Measurements from ENCODE around the gene HMG20A. TPM values are rescaled to one million over a fixed set of nuclear protein-coding genes. Genes with fewer than 3 reads are reported as not detected.

The HMG20A gene
- polyA plus RNA-seq, 2 donors = 6.5 to 7.0 TPM

GRCh38 chr15:77468896-77469295 lies 48.2 kb downstream of the HMG20A start:
- Histone ChIP-seq H3K27me3 (ENCODE audit: control insufficient read depth in 1 of 2, insufficient read depth in 2 of 2, low read length in 2 of 2) (no peaks in the 10 kb centered on the region), H3K27ac (ENCODE audit: low read depth in 2 of 2, low read length in 1 of 2) (no peak overlapping the region), H3K9me3 (ENCODE audit: control insufficient read depth in 2 of 2, insufficient read depth in 1 of 2, low read depth in 1 of 2, low read length in 1 of 2) (no peaks in the 10 kb centered on the region), H3K4me1 (ENCODE audit: control insufficient read depth in 2 of 2, insufficient read depth in 2 of 2, low read length in 1 of 2) (no peaks in the 10 kb centered on the region), H3K4me3 (ENCODE audit: low read depth in 1 of 2, low read length in 2 of 2) (no peak overlapping the region), H3K36me3 (ENCODE audit: control insufficient read depth in 2 of 2, insufficient read depth in 2 of 2, low read length in 1 of 2) (peaks cover 3 to 7% of the 10 kb centered on the region in 2 donors)
- WGBS, 2 donors = 83 to 88% methylated on average over 3 of the region's 3 CpGs

GRCh38 chr15:77470235-77470634 lies 49.5 kb downstream of the HMG20A start:
- Histone ChIP-seq H3K27me3 (ENCODE audit: control insufficient read depth in 1 of 2, insufficient read depth in 2 of 2, low read length in 2 of 2) (no peaks in the 10 kb centered on the region), H3K4me3 (ENCODE audit: low read depth in 1 of 2, low read length in 2 of 2) (no peak overlapping the region), H3K4me1 (ENCODE audit: control insufficient read depth in 2 of 2, insufficient read depth in 2 of 2, low read length in 1 of 2) (no peaks in the 10 kb centered on the region), H3K36me3 (ENCODE audit: control insufficient read depth in 2 of 2, insufficient read depth in 2 of 2, low read length in 1 of 2) (peaks cover 3 to 4% of the 10 kb centered on the region in 2 donors), H3K9me3 (ENCODE audit: control insufficient read depth in 2 of 2, insufficient read depth in 1 of 2, low read depth in 1 of 2, low read length in 1 of 2) (no peaks in the 10 kb centered on the region), H3K27ac (ENCODE audit: low read depth in 2 of 2, low read length in 1 of 2) (no peak overlapping the region)

- Histone ChIP-seq H3K27me3 (ENCODE audit: control insufficient read depth in 1 of 2, insufficient read depth in 2 of 2, low read length in 2 of 2) (no peaks in the 10 kb centered on the region), H3K4me3 (ENCODE audit: low read depth in 1 of 2, low read length in 2 of 2) (no peak overlapping the region), H3K36me3 (ENCODE audit: control insufficient read depth in 2 of 2, insufficient read depth in 2 of 2, low read length in 1 of 2) (peaks cover 0 to 6% of the 10 kb centered on the region in 2 donors), H3K4me1 (ENCODE audit: control insufficient read depth in 2 of 2, insufficient read depth in 2 of 2, low read length in 1 of 2) (no peaks in the 10 kb centered on the region), H3K9me3 (ENCODE audit: control insufficient read depth in 2 of 2, insufficient read depth in 1 of 2, low read depth in 1 of 2, low read length in 1 of 2) (no peaks in the 10 kb centered on the region), H3K27ac (ENCODE audit: low read depth in 2 of 2, low read length in 1 of 2) (no peak overlapping the region)
These were observed 52.6 kb downstream of the HMG20A start for GRCh38 chr15:77473328-77473727.

- Histone ChIP-seq H3K4me1 (ENCODE audit: control insufficient read depth in 2 of 2, insufficient read depth in 2 of 2, low read length in 1 of 2) (no peaks in the 10 kb centered on the region), H3K9me3 (ENCODE audit: control insufficient read depth in 2 of 2, insufficient read depth in 1 of 2, low read depth in 1 of 2, low read length in 1 of 2) (no peaks in the 10 kb centered on the region), H3K27ac (ENCODE audit: low read depth in 2 of 2, low read length in 1 of 2) (no peak overlapping the region), H3K27me3 (ENCODE audit: control insufficient read depth in 1 of 2, insufficient read depth in 2 of 2, low read length in 2 of 2) (no peaks in the 10 kb centered on the region), H3K36me3 (ENCODE audit: control insufficient read depth in 2 of 2, insufficient read depth in 2 of 2, low read length in 1 of 2) (peaks cover 0 to 5% of the 10 kb centered on the region in 2 donors), H3K4me3 (ENCODE audit: low read depth in 1 of 2, low read length in 2 of 2) (no peak overlapping the region)
- WGBS, 2 donors = 79 to 82% methylated on average over 3 of the region's 3 CpGs
These were observed 53.8 kb downstream of the HMG20A start for GRCh38 chr15:77474310-77474988.

- Histone ChIP-seq H3K27ac (ENCODE audit: low read depth in 2 of 2, low read length in 1 of 2) (no peak overlapping the region), H3K4me1 (ENCODE audit: control insufficient read depth in 2 of 2, insufficient read depth in 2 of 2, low read length in 1 of 2) (no peaks in the 10 kb centered on the region), H3K27me3 (ENCODE audit: control insufficient read depth in 1 of 2, insufficient read depth in 2 of 2, low read length in 2 of 2) (no peaks in the 10 kb centered on the region), H3K4me3 (ENCODE audit: low read depth in 1 of 2, low read length in 2 of 2) (no peak overlapping the region), H3K9me3 (ENCODE audit: control insufficient read depth in 2 of 2, insufficient read depth in 1 of 2, low read depth in 1 of 2, low read length in 1 of 2) (no peaks in the 10 kb centered on the region), H3K36me3 (ENCODE audit: control insufficient read depth in 2 of 2, insufficient read depth in 2 of 2, low read length in 1 of 2) (peaks cover 0 to 4% of the 10 kb centered on the region in 2 donors)
- 98% methylated on average over 2 of the region's 2 CpGs for WGBS, 2 donors
These were observed 54.3 kb downstream of the HMG20A start for GRCh38 chr15:77475001-77475400.

DNA sequence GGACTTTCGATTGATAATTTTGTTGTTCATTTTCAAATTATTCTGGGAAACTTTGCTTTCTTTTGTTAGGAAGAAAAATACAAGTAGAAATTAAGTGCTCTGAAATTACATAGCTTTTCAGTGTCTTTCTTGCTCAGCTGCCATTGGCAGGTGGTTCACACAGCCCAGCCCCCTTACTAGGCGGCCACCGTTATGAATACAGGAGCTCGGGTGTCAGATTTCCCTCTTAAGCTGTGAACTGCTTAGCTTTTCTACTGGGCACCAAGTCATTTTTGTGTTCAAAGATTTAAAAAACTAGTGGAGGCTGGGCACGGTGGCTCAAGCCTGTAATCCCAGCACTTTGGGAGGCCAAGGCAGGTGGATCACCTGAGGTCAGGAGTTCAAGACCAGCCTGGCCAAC lies 55.2 kb downstream of the HMG20A start:
- Histone ChIP-seq H3K27ac (ENCODE audit: low read depth in 2 of 2, low read length in 1 of 2) (no peak overlapping the region), H3K36me3 (ENCODE audit: control insufficient read depth in 2 of 2, insufficient read depth in 2 of 2, low read length in 1 of 2) (peaks cover 0 to 4% of the 10 kb centered on the region in 2 donors), H3K4me3 (ENCODE audit: low read depth in 1 of 2, low read length in 2 of 2) (no peak overlapping the region), H3K4me1 (ENCODE audit: control insufficient read depth in 2 of 2, insufficient read depth in 2 of 2, low read length in 1 of 2) (no peaks in the 10 kb centered on the region), H3K27me3 (ENCODE audit: control insufficient read depth in 1 of 2, insufficient read depth in 2 of 2, low read length in 2 of 2) (no peaks in the 10 kb centered on the region), H3K9me3 (ENCODE audit: control insufficient read depth in 2 of 2, insufficient read depth in 1 of 2, low read depth in 1 of 2, low read length in 1 of 2) (no peaks in the 10 kb centered on the region)
- 67 to 73% methylated on average over 5 of the region's 5 CpGs for WGBS, 2 donors

DNA sequence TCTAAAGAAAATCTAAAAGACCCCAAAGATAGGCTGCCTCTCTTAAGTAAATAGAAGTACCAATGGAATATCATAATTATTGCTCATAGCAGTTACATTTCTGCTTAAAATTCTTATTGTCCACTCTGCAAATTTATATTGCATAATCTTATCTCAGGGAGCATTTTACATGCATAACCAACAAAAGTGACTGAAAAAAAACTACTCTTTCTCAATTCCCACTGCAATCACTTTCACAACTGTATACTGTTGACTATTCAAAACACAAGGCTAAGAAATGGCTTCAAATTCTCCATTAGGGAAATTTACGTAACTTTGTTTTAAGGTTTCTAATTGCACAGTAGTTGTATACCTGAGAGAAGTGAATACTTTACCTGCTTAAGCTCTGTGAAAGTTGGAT lies 56.3 kb downstream of the HMG20A start:
- H3K27ac ChIP-seq (ENCODE audit: low read depth in 2 of 2, low read length in 1 of 2) = no peak overlapping the region
- H3K36me3 ChIP-seq (ENCODE audit: control insufficient read depth in 2 of 2, insufficient read depth in 2 of 2, low read length in 1 of 2) = peaks cover 0 to 4% of the 10 kb centered on the region in 2 donors
- no peaks in the 10 kb centered on the region for H3K27me3 ChIP-seq (ENCODE audit: control insufficient read depth in 1 of 2, insufficient read depth in 2 of 2, low read length in 2 of 2)
- no peak overlapping the region for H3K4me3 ChIP-seq (ENCODE audit: low read depth in 1 of 2, low read length in 2 of 2)
- H3K9me3 ChIP-seq (ENCODE audit: control insufficient read depth in 2 of 2, insufficient read depth in 1 of 2, low read depth in 1 of 2, low read length in 1 of 2) = no peaks in the 10 kb centered on the region
- no peaks in the 10 kb centered on the region for H3K4me1 ChIP-seq (ENCODE audit: control insufficient read depth in 2 of 2, insufficient read depth in 2 of 2, low read length in 1 of 2)
- WGBS, 2 donors = 96 to 100% methylated on average over 1 of the region's 1 CpG

- Histone ChIP-seq H3K4me1 (ENCODE audit: control insufficient read depth in 2 of 2, insufficient read depth in 2 of 2, low read length in 1 of 2) (no peaks in the 10 kb centered on the region), H3K4me3 (ENCODE audit: low read depth in 1 of 2, low read length in 2 of 2) (no peak overlapping the region), H3K9me3 (ENCODE audit: control insufficient read depth in 2 of 2, insufficient read depth in 1 of 2, low read depth in 1 of 2, low read length in 1 of 2) (no peaks in the 10 kb centered on the region), H3K36me3 (ENCODE audit: control insufficient read depth in 2 of 2, insufficient read depth in 2 of 2, low read length in 1 of 2) (peaks cover 0 to 4% of the 10 kb centered on the region in 2 donors), H3K27ac (ENCODE audit: low read depth in 2 of 2, low read length in 1 of 2) (no peak overlapping the region), H3K27me3 (ENCODE audit: control insufficient read depth in 1 of 2, insufficient read depth in 2 of 2, low read length in 2 of 2) (no peaks in the 10 kb centered on the region)
- 94 to 97% methylated on average over 8 of the region's 8 CpGs for WGBS, 2 donors
These were observed 57.4 kb downstream of the HMG20A start for GRCh38 chr15:77478051-77478450.

- Histone ChIP-seq H3K4me1 (ENCODE audit: control insufficient read depth in 2 of 2, insufficient read depth in 2 of 2, low read length in 1 of 2) (peaks cover 0 to 2% of the 10 kb centered on the region in 2 donors), H3K9me3 (ENCODE audit: control insufficient read depth in 2 of 2, insufficient read depth in 1 of 2, low read depth in 1 of 2, low read length in 1 of 2) (no peaks in the 10 kb centered on the region), H3K36me3 (ENCODE audit: control insufficient read depth in 2 of 2, insufficient read depth in 2 of 2, low read length in 1 of 2) (peaks cover 0 to 7% of the 10 kb centered on the region in 2 donors), H3K27me3 (ENCODE audit: control insufficient read depth in 1 of 2, insufficient read depth in 2 of 2, low read length in 2 of 2) (no peaks in the 10 kb centered on the region), H3K27ac (ENCODE audit: low read depth in 2 of 2, low read length in 1 of 2) (no peak overlapping the region), H3K4me3 (ENCODE audit: low read depth in 1 of 2, low read length in 2 of 2) (no peak overlapping the region)
- 68 to 82% methylated on average over 3 of the region's 3 CpGs for WGBS, 2 donors
These were observed 58.3 kb downstream of the HMG20A start for GRCh38 chr15:77479015-77479414.

- WGBS, 2 donors = 76 to 78% methylated on average over 2 of the region's 2 CpGs
- H3K27ac ChIP-seq (ENCODE audit: low read depth in 2 of 2, low read length in 1 of 2) = no peak overlapping the region
- H3K4me1 ChIP-seq (ENCODE audit: control insufficient read depth in 2 of 2, insufficient read depth in 2 of 2, low read length in 1 of 2) = peaks cover 0 to 2% of the 10 kb centered on the region in 2 donors
- H3K4me3 ChIP-seq (ENCODE audit: low read depth in 1 of 2, low read length in 2 of 2) = no peak overlapping the region
- H3K9me3 ChIP-seq (ENCODE audit: control insufficient read depth in 2 of 2, insufficient read depth in 1 of 2, low read depth in 1 of 2, low read length in 1 of 2) = no peaks in the 10 kb centered on the region
- H3K36me3 ChIP-seq (ENCODE audit: control insufficient read depth in 2 of 2, insufficient read depth in 2 of 2, low read length in 1 of 2) = peaks cover 0 to 11% of the 10 kb centered on the region in 2 donors
- H3K27me3 ChIP-seq (ENCODE audit: control insufficient read depth in 1 of 2, insufficient read depth in 2 of 2, low read length in 2 of 2) = no peaks in the 10 kb centered on the region
These were observed 60.4 kb downstream of the HMG20A start for GRCh38 chr15:77480859-77481633.

All from esophagus (tissue), 2 donors.